SK-MEL-5 (cell line): ENCODE measurements around the gene LYPD3. TPM values are rescaled to one million over a fixed set of nuclear protein-coding genes. Genes with fewer than 3 reads are reported as not detected.

ENCODE experiments used
- DNase-seq: peaks from one replicate; pipeline ENCODE4 v3.0.0-alpha.2; 2016; ENCODE audit warnings: low read depth, low spot score
- in situ Hi-C: cut with HindIII; loops from 2 replicates; pipeline ENCODE4 v1.10.0; 2016; ENCODE audit warnings: low sequenced_read_pairs, high pct_unique_total_duplicates, low pct_unique_long_range_greater_than_20kb
- total RNA-seq: library from RNA; depleted of rRNA; stranded (reverse); fragments of >200 nt; shearing (Covaris generic); gene quantifications from 2 replicates; pipeline ENCODE4 v1.2.3, GENCODE V29; 2014

Gene LYPD3
- total RNA-seq, 1 experiment from 2014 or later = 0.18 TPM

GRCh38 chr19:43468354-43469159 lies 3.1 kb upstream of the LYPD3 start:
- in situ Hi-C loops = no loop called here
- no peak for DNase-seq

- peak; percentile 80 for DNase-seq
- in situ Hi-C loops = no loop called here
These were observed 2.3 kb upstream of the LYPD3 start for GRCh38 chr19:43467730-43468129.

- in situ Hi-C loops = no loop called here
- DNase-seq = no peak
These were observed 1.9 kb upstream of the LYPD3 start for GRCh38 chr19:43467276-43467675.

- in situ Hi-C loops = no loop called here
- no peak for DNase-seq
These were observed 1.4 kb upstream of the LYPD3 start for GRCh38 chr19:43466793-43467192.

GRCh38 chr19:43464134-43464775 lies 1.2 kb downstream of the LYPD3 start:
- in situ Hi-C loops = no loop called here

GRCh38 chr19:43463381-43464133 lies 1.9 kb downstream of the LYPD3 start:
- in situ Hi-C loops = no loop called here
- peak; percentile 94 for DNase-seq

More at GRCh38 chr19:43464134-43464775, 1.2 kb downstream of the LYPD3 start:
- DNase-seq = no peak

GRCh38 chr19:43462785-43463380 lies 2.5 kb downstream of the LYPD3 start:
- in situ Hi-C loops = no loop called here
- no peak for DNase-seq

GRCh38 chr19:43462383-43462782 lies 3.0 kb downstream of the LYPD3 start:
- in situ Hi-C loops = no loop called here
- DNase-seq = no peak

- in situ Hi-C loops = no loop called here
These were observed 4.1 kb downstream of the LYPD3 start for GRCh38 chr19:43461303-43461702.

GRCh38 chr19:43460362-43461016 lies 4.9 kb downstream of the LYPD3 start:
- in situ Hi-C loops = no loop called here
- no peak for DNase-seq

More at GRCh38 chr19:43461303-43461702, 4.1 kb downstream of the LYPD3 start:
- no peak for DNase-seq

GRCh38 chr19:43457809-43458208 lies 7.6 kb downstream of the LYPD3 start:
- in situ Hi-C loops = no loop called here
- no peak for DNase-seq

- in situ Hi-C loops = no loop called here
- no peak for DNase-seq
These were observed 9.9 kb downstream of the LYPD3 start for GRCh38 chr19:43455321-43456113.

- no peak for DNase-seq
- in situ Hi-C loops = no loop called here
These were observed 11.4 kb downstream of the LYPD3 start for GRCh38 chr19:43454031-43454430.

- in situ Hi-C loops = no loop called here
These were observed 12.8 kb downstream of the LYPD3 start for GRCh38 chr19:43452582-43452981.

GRCh38 chr19:43450545-43450997 lies 14.8 kb downstream of the LYPD3 start:
- in situ Hi-C loops = no loop called here
- DNase-seq = no peak

More at GRCh38 chr19:43452582-43452981, 12.8 kb downstream of the LYPD3 start:
- no peak for DNase-seq

- no peak for DNase-seq
- in situ Hi-C loops = no loop called here
These were observed 17.8 kb downstream of the LYPD3 start for GRCh38 chr19:43447655-43448054.
